ENCODE results near the gene FLNB.

DNA sequence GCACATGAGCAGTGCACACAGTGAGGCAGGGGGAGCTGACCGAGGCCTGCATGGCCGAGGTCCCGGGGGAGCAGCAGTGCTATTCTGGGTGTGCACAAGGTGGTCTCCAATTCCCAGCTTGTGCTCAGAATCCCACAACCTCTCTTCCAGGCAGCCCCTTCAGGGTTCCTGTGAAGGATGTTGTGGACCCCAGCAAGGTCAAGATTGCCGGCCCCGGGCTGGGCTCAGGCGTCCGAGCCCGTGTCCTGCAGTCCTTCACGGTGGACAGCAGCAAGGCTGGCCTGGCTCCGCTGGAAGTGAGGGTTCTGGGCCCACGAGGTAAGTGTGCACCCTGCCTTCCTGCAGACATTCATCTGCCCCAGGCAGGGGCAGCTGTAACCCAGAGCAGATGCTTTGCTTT, 122.4 kb downstream of the FLNB start:
- TF ChIP-seq EZH2 (optimal IDR thresholded peaks at IDR 0.05; ENCODE audit: low read depth, low read length) (no peak), EZH2phosphoT487 (IDR thresholded peaks at IDR 0.05; ENCODE audit: low read length) (no peak)
- TF ChIP-seq, protein P1, sequence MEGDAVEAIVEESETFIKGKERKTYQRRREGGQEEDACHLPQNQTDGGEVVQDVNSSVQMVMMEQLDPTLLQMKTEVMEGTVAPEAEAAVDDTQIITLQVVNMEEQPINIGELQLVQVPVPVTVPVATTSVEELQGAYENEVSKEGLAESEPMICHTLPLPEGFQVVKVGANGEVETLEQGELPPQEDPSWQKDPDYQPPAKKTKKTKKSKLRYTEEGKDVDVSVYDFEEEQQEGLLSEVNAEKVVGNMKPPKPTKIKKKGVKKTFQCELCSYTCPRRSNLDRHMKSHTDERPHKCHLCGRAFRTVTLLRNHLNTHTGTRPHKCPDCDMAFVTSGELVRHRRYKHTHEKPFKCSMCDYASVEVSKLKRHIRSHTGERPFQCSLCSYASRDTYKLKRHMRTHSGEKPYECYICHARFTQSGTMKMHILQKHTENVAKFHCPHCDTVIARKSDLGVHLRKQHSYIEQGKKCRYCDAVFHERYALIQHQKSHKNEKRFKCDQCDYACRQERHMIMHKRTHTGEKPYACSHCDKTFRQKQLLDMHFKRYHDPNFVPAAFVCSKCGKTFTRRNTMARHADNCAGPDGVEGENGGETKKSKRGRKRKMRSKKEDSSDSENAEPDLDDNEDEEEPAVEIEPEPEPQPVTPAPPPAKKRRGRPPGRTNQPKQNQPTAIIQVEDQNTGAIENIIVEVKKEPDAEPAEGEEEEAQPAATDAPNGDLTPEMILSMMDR (IDR thresholded peaks at IDR 0.05; ENCODE audit: low read length), result no peak
